ENCODE measurements around the gene RIN2.

DNA sequence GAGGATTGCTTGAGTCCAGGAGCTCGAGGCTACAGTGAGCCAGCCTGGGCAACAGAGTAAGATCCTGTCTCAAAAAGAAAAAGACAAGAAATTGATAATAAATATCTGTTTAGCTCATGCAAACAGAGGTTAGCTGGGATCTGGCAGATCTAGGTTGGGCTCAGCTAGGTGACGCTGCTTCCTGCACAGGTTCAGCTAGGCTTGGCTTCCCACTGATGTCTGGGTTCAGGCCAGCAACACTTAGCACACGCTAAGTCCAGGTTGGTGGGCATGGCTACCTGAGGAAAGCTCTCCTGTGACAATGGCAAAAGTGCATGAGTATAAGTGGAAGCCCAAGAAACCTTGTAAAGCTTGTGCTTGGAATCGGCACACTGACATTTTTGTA, 48.7 kb downstream of the RIN2 start:
- TF ChIP-seq, protein P1, sequence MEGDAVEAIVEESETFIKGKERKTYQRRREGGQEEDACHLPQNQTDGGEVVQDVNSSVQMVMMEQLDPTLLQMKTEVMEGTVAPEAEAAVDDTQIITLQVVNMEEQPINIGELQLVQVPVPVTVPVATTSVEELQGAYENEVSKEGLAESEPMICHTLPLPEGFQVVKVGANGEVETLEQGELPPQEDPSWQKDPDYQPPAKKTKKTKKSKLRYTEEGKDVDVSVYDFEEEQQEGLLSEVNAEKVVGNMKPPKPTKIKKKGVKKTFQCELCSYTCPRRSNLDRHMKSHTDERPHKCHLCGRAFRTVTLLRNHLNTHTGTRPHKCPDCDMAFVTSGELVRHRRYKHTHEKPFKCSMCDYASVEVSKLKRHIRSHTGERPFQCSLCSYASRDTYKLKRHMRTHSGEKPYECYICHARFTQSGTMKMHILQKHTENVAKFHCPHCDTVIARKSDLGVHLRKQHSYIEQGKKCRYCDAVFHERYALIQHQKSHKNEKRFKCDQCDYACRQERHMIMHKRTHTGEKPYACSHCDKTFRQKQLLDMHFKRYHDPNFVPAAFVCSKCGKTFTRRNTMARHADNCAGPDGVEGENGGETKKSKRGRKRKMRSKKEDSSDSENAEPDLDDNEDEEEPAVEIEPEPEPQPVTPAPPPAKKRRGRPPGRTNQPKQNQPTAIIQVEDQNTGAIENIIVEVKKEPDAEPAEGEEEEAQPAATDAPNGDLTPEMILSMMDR (IDR thresholded peaks at IDR 0.05): no peak
- TF ChIP-seq POLR2A (IDR thresholded peaks at IDR 0.05): no peak

Data from right lobe of liver (tissue), 4 donors.